ENCODE results near the gene ANKRD11. TPM values are rescaled to one million over a fixed set of nuclear protein-coding genes. Genes with fewer than 3 reads are reported as not detected.

The ANKRD11 gene
- total RNA-seq, 1 experiment from 2014 or later: 242 TPM

GRCh38 chr16:89530401-89531381 lies 40.3 kb upstream of the ANKRD11 start:
- no peak overlapping the region for H3K27ac Mint-ChIP-seq (ENCODE audit: unreplicated experiment)
- CTCF ChIA-PET: no interaction called here
- H3K36me3 Mint-ChIP-seq (ENCODE audit: insufficient read depth, unreplicated experiment): peaks cover 78% of the 10 kb centered on the region

GRCh38 chr16:89529097-89529496 lies 38.7 kb upstream of the ANKRD11 start:
- no peaks in the 10 kb centered on the region for H3K27me3 Mint-ChIP-seq (ENCODE audit: unreplicated experiment)
- no TSS peak for BruUV-seq (replicated peaks)
- H3K36me3 Mint-ChIP-seq (ENCODE audit: insufficient read depth, unreplicated experiment): peaks cover 78% of the 10 kb centered on the region
- CTCF ChIA-PET: interaction anchor here (1.0 kb wide), 1 partner anchor 15 kb away, joined by 5 read pairs; no protein-coding TSS in a partner anchor
- intact Hi-C loops (cut with micrococcal nuclease; ENCODE audit: unreplicated experiment): no loop called here
- no peak overlapping the region for H3K27ac Mint-ChIP-seq (ENCODE audit: unreplicated experiment)
- DNase-seq: no peak
- no peaks in the 10 kb centered on the region for H3K9me3 Mint-ChIP-seq (ENCODE audit: low read depth, unreplicated experiment)
- no peaks in the 10 kb centered on the region for H3K4me1 Mint-ChIP-seq (ENCODE audit: low read depth, unreplicated experiment)
- no peak overlapping the region for H3K4me3 Mint-ChIP-seq (ENCODE audit: low read depth, unreplicated experiment)
- no peak for TF ChIP-seq CTCF (IDR thresholded peaks at IDR 0.05; ENCODE audit: unreplicated experiment)

More at GRCh38 chr16:89530401-89531381, 40.3 kb upstream of the ANKRD11 start:
- no peaks in the 10 kb centered on the region for H3K9me3 Mint-ChIP-seq (ENCODE audit: low read depth, unreplicated experiment)
- H3K4me3 Mint-ChIP-seq (ENCODE audit: low read depth, unreplicated experiment): no peak overlapping the region
- no TSS peak for BruUV-seq (replicated peaks)
- intact Hi-C loops (cut with micrococcal nuclease; ENCODE audit: unreplicated experiment): no loop called here
- no peaks in the 10 kb centered on the region for H3K27me3 Mint-ChIP-seq (ENCODE audit: unreplicated experiment)
- DNase-seq: no peak
- no peaks in the 10 kb centered on the region for H3K4me1 Mint-ChIP-seq (ENCODE audit: low read depth, unreplicated experiment)
- no peak for TF ChIP-seq CTCF (IDR thresholded peaks at IDR 0.05; ENCODE audit: unreplicated experiment)

- Mint-ChIP-seq H3K27me3 (ENCODE audit: unreplicated experiment) (no peaks in the 10 kb centered on the region), H3K36me3 (ENCODE audit: insufficient read depth, unreplicated experiment) (peaks cover 69% of the 10 kb centered on the region), H3K27ac (ENCODE audit: unreplicated experiment) (no peak overlapping the region), H3K4me1 (ENCODE audit: low read depth, unreplicated experiment) (no peaks in the 10 kb centered on the region), H3K4me3 (ENCODE audit: low read depth, unreplicated experiment) (no peak overlapping the region), H3K9me3 (ENCODE audit: low read depth, unreplicated experiment) (no peaks in the 10 kb centered on the region)
- intact Hi-C loops (cut with micrococcal nuclease; ENCODE audit: unreplicated experiment): no loop called here
- no peak for DNase-seq
- TF ChIP-seq CTCF (IDR thresholded peaks at IDR 0.05; ENCODE audit: unreplicated experiment): no peak
- CTCF ChIA-PET: interaction anchor here (0.6 to 1.9 kb wide), 2 partner anchors 17 to 90 kb away, joined by 3 to 5 read pairs; partner anchors contain the start of gene SPG7
- no TSS peak for BruUV-seq (replicated peaks)
These were observed 35.0 kb upstream of the ANKRD11 start for GRCh38 chr16:89525146-89525913.

GRCh38 chr16:89523680-89524344 lies 33.5 kb upstream of the ANKRD11 start:
- Mint-ChIP-seq H3K27ac (ENCODE audit: unreplicated experiment) (no peak overlapping the region), H3K9me3 (ENCODE audit: low read depth, unreplicated experiment) (no peaks in the 10 kb centered on the region), H3K27me3 (ENCODE audit: unreplicated experiment) (no peaks in the 10 kb centered on the region), H3K4me1 (ENCODE audit: low read depth, unreplicated experiment) (no peaks in the 10 kb centered on the region), H3K4me3 (ENCODE audit: low read depth, unreplicated experiment) (no peak overlapping the region), H3K36me3 (ENCODE audit: insufficient read depth, unreplicated experiment) (peaks cover 69% of the 10 kb centered on the region)
- BruUV-seq (replicated peaks): no TSS peak
- DNase-seq: no peak
- intact Hi-C loops (cut with micrococcal nuclease; ENCODE audit: unreplicated experiment): no loop called here
- TF ChIP-seq CTCF (IDR thresholded peaks at IDR 0.05; ENCODE audit: unreplicated experiment): no peak
- CTCF ChIA-PET: no interaction called here

Measured in Calu3 (cell line).